GM23338 (cell line): ENCODE data around the gene CARHSP1. TPM values are rescaled to one million over a fixed set of nuclear protein-coding genes. Genes with fewer than 3 reads are reported as not detected.

Source experiments
- ETS1 ChIP-seq: IDR thresholded peaks from 2 replicates; pipeline ENCODE4 v1.6.1; 2016; ENCODE audit warnings: antibody characterized with exemption
- EZH2 ChIP-seq: fragments of 200-600 bp; sonication (generic); IDR thresholded peaks from one replicate; pipeline ENCODE4 v1.8.0; 2017; ENCODE audit warnings: antibody characterized with exemption, mild to moderate bottlenecking, low read depth; ENCODE audit not compliant: unreplicated experiment
- JUNB ChIP-seq: IDR thresholded peaks from one replicate; pipeline ENCODE4 v1.6.1; 2016; ENCODE audit warnings: antibody characterized with exemption; ENCODE audit not compliant: unreplicated experiment
- NANOG ChIP-seq: IDR thresholded peaks from 2 replicates; pipeline ENCODE4 v1.6.1; 2016; ENCODE audit warnings: antibody characterized with exemption, borderline replicate concordance
- POLR2AphosphoS5 ChIP-seq: IDR thresholded peaks from 2 replicates; pipeline ENCODE4 v1.6.1; 2016; ENCODE audit warnings: antibody characterized with exemption, low read depth
- REST ChIP-seq: IDR thresholded peaks from one replicate; pipeline ENCODE4 v1.6.1; 2018; ENCODE audit warnings: antibody characterized with exemption; ENCODE audit not compliant: unreplicated experiment
- STAT1 ChIP-seq: IDR thresholded peaks from one replicate; pipeline ENCODE4 v1.6.1; 2016; ENCODE audit warnings: antibody characterized with exemption; ENCODE audit not compliant: unreplicated experiment
- ZNF331 ChIP-seq: fragments of 250-450 bp; sonication (Bioruptor Pico); IDR thresholded peaks from 2 replicates; pipeline ENCODE4 v1.5.0; 2020; ENCODE audit warnings: low read depth, mild to moderate bottlenecking, moderate library complexity
- ZNF462 ChIP-seq: fragments of 250-450 bp; sonication (Bioruptor Pico); IDR thresholded peaks from 2 replicates; pipeline ENCODE4 v1.5.0; 2020; ENCODE audit warnings: mild to moderate bottlenecking, moderate library complexity
- polyA plus RNA-seq: library from polyadenylated mRNA; unstranded; fragments of >200 nt; fragmentation: Nextera tagmentation; extraction: Ambion mirVana; gene quantifications from 2 replicates; pipeline ENCODE4 v1.2.1, GENCODE V29; 2016
- total RNA-seq: library from RNA; depleted of rRNA; stranded (reverse); fragments of >200 nt; shearing (Covaris generic); gene quantifications from 2 replicates; pipeline ENCODE4 v1.2.3, GENCODE V29; 2014

Gene CARHSP1
- total and polyA plus RNA-seq, 2 experiments from 2014 or later = 286 to 339 TPM

DNA sequence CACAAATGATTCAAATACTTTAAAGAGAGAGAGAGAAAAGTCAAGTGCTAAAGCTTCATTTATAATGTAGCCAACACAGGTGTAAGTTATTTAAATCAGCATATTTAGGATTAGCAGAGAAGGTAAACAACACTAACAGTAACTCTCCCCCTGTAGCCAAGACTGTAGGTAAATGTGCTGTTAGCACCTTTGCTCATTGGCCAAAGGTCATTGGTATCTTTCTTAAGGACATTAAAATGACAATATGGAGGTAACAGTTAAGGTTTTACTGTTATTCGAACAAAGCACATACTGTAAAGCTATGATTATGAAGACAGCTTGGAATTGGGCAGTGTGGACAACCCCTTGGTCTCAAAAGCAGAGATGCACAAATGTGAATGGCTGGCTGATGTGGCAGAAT, 42.0 kb upstream of the CARHSP1 start (continued):
- TF ChIP-seq ZNF462 (CRISPR knock-in tag) (no peak), STAT1 (no peak), POLR2AphosphoS5 (no peak), NANOG (no peak), ZNF331 (CRISPR knock-in tag) (no peak), JUNB (no peak), EZH2 (no peak), ETS1 (no peak), REST (no peak)
